GM23338 (cell line): ENCODE data around the gene ZFYVE28. TPM values are rescaled to one million over a fixed set of nuclear protein-coding genes. Genes with fewer than 3 reads are reported as not detected.

Experiments
- ATAC-seq: fragments of 200-7000 bp; cut with Tn5 transposase; 3 replicates; pipeline ENCODE4 v1.9.1; 2020
- DNase-seq: peaks from one replicate; pipeline ENCODE4 v3.0.0-alpha.2; 2015; ENCODE audit warnings: low spot score
- H2AFZ ChIP-seq: fragments of 200-600 bp; sonication (generic); 2 replicates; pipeline ENCODE4 v1.8.0; 2016; ENCODE audit warnings: antibody characterized with exemption, mild to moderate bottlenecking, moderate library complexity
- H3F3A ChIP-seq: fragments of 200-600 bp; sonication (generic); replicated peaks from 2 replicates; pipeline ENCODE4 v1.8.0; 2017; ENCODE audit warnings: antibody characterized with exemption, mixed run types, low read depth
- H3K27ac ChIP-seq: fragments of 200-600 bp; sonication (generic); 2 replicates; pipeline ENCODE4 v1.6.1; 2016; ENCODE audit warnings: low read depth
- H3K27me3 ChIP-seq: fragments of 200-600 bp; sonication (generic); 2 replicates; pipeline ENCODE4 v1.8.0; 2016; ENCODE audit warnings: mild to moderate bottlenecking, mixed run types, moderate library complexity; ENCODE audit not compliant: insufficient read depth
- H3K36me3 ChIP-seq: fragments of 200-600 bp; sonication (generic); 2 replicates; pipeline ENCODE4 v1.8.0; 2016; ENCODE audit warnings: mild to moderate bottlenecking; ENCODE audit not compliant: insufficient read depth
- H3K4me1 ChIP-seq: fragments of 200-600 bp; sonication (generic); 2 replicates; pipeline ENCODE4 v1.8.0; 2016; ENCODE audit warnings: mild to moderate bottlenecking, moderate library complexity; ENCODE audit not compliant: insufficient read depth
- H3K4me2 ChIP-seq: fragments of 200-600 bp; sonication (generic); 2 replicates; pipeline ENCODE4 v1.7.1; 2017; ENCODE audit warnings: mixed run types
- H3K4me3 ChIP-seq: fragments of 200-600 bp; sonication (generic); 2 replicates; pipeline ENCODE4 v1.6.1; 2016; ENCODE audit warnings: mixed run types
- H3K79me2 ChIP-seq: fragments of 200-600 bp; sonication (generic); replicated peaks from 2 replicates; pipeline ENCODE4 v1.8.0; 2017; ENCODE audit warnings: mild to moderate bottlenecking; ENCODE audit not compliant: insufficient read depth
- H3K9me2 ChIP-seq: fragments of 200-600 bp; sonication (generic); 2 replicates; pipeline ENCODE4 v1.8.0; 2017; ENCODE audit not compliant: insufficient read depth
- H4K20me1 ChIP-seq: fragments of 200-600 bp; sonication (generic); replicated peaks from 2 replicates; pipeline ENCODE4 v1.8.0; 2017; ENCODE audit warnings: mild to moderate bottlenecking; ENCODE audit not compliant: insufficient read depth
- H3K27ac Mint-ChIP-seq: 2 replicates; pipeline ENCODE4 v1.8.0; 2020; ENCODE audit warnings: inconsistent platforms, mild to moderate bottlenecking, moderate library complexity, mixed read lengths
- H3K27me3 Mint-ChIP-seq: 3 replicates; pipeline ENCODE4 v1.8.0; 2022; ENCODE audit warnings: low read depth, mild to moderate bottlenecking, moderate library complexity, mixed read lengths, inconsistent platforms; ENCODE audit not compliant: insufficient read depth, poor library complexity
- H3K36me3 Mint-ChIP-seq: 3 replicates; pipeline ENCODE4 v1.8.0; 2021; ENCODE audit warnings: low read depth, mild to moderate bottlenecking, inconsistent platforms, moderate library complexity, mixed read lengths
- H3K4me1 Mint-ChIP-seq: 3 replicates; pipeline ENCODE4 v1.8.0; 2020; ENCODE audit warnings: mild to moderate bottlenecking, inconsistent platforms, mixed read lengths
- H3K4me3 Mint-ChIP-seq: 3 replicates; pipeline ENCODE4 v1.8.0; 2021; ENCODE audit warnings: moderate library complexity, mild to moderate bottlenecking, inconsistent platforms, mixed read lengths
- H3K9me3 Mint-ChIP-seq: 3 replicates; pipeline ENCODE4 v1.8.0; 2020; ENCODE audit warnings: moderate library complexity, mild to moderate bottlenecking, inconsistent platforms, mixed read lengths
- CREB1 ChIP-seq: fragments of 250-450 bp; sonication (Bioruptor Pico); IDR thresholded peaks from 2 replicates; pipeline ENCODE4 v1.5.0; 2020; ENCODE audit warnings: low read depth, mild to moderate bottlenecking, moderate library complexity
- EZH2 ChIP-seq: fragments of 200-600 bp; sonication (generic); IDR thresholded peaks from one replicate; pipeline ENCODE4 v1.8.0; 2017; ENCODE audit warnings: antibody characterized with exemption, mild to moderate bottlenecking, low read depth; ENCODE audit not compliant: unreplicated experiment
- EZH2phosphoT487 ChIP-seq: fragments of 200-600 bp; sonication (generic); IDR thresholded peaks from one replicate; pipeline ENCODE4 v1.8.1; 2018; ENCODE audit warnings: antibody characterized with exemption; ENCODE audit not compliant: unreplicated experiment
- JUNB ChIP-seq: IDR thresholded peaks from one replicate; pipeline ENCODE4 v1.6.1; 2016; ENCODE audit warnings: antibody characterized with exemption; ENCODE audit not compliant: unreplicated experiment
- NANOG ChIP-seq: IDR thresholded peaks from 2 replicates; pipeline ENCODE4 v1.6.1; 2016; ENCODE audit warnings: antibody characterized with exemption, borderline replicate concordance
- POLR2AphosphoS5 ChIP-seq: IDR thresholded peaks from 2 replicates; pipeline ENCODE4 v1.6.1; 2016; ENCODE audit warnings: antibody characterized with exemption, low read depth
- STAT1 ChIP-seq: IDR thresholded peaks from one replicate; pipeline ENCODE4 v1.6.1; 2016; ENCODE audit warnings: antibody characterized with exemption; ENCODE audit not compliant: unreplicated experiment
- ZNF114 ChIP-seq: fragments of 250-450 bp; sonication (Bioruptor Pico); IDR thresholded peaks from 2 replicates; pipeline ENCODE4 v1.5.0; 2020; ENCODE audit warnings: mild to moderate bottlenecking, moderate library complexity
- ZNF331 ChIP-seq: fragments of 250-450 bp; sonication (Bioruptor Pico); IDR thresholded peaks from 2 replicates; pipeline ENCODE4 v1.5.0; 2020; ENCODE audit warnings: low read depth, mild to moderate bottlenecking, moderate library complexity
- polyA plus RNA-seq: library from polyadenylated mRNA; unstranded; fragments of >200 nt; fragmentation: Nextera tagmentation; extraction: Ambion mirVana; gene quantifications from 2 replicates; pipeline ENCODE4 v1.2.1, GENCODE V29; 2016
- total RNA-seq: library from RNA; depleted of rRNA; stranded (reverse); fragments of >200 nt; shearing (Covaris generic); gene quantifications from 2 replicates; pipeline ENCODE4 v1.2.3, GENCODE V29; 2014
- TF ChIP-seq, protein P1 (sequence below), 2 experiments: fragments of 200-600 bp in 1 of 2; sonication (generic) in 1 of 2; conservative IDR thresholded peaks; 2 replicates each; pipeline versions ENCODE4 v1.5.1 to v1.6.1; 2016 to 2017; ENCODE audit warnings: antibody characterized with exemption in 2 of 2, low read depth in 2 of 2, mild to moderate bottlenecking in 2 of 2, moderate library complexity in 1 of 2
- TF ChIP-seq, protein P2 (sequence below): IDR thresholded peaks from one replicate; pipeline ENCODE4 v1.6.1; 2018; ENCODE audit warnings: antibody characterized with exemption; ENCODE audit not compliant: unreplicated experiment
- TF ChIP-seq, protein P3 (sequence below): IDR thresholded peaks from 2 replicates; pipeline ENCODE4 v1.6.1; 2016; ENCODE audit warnings: antibody characterized with exemption

Gene ZFYVE28
- total and polyA plus RNA-seq, 2 experiments from 2014 or later = 2.6 to 4.6 TPM

DNA sequence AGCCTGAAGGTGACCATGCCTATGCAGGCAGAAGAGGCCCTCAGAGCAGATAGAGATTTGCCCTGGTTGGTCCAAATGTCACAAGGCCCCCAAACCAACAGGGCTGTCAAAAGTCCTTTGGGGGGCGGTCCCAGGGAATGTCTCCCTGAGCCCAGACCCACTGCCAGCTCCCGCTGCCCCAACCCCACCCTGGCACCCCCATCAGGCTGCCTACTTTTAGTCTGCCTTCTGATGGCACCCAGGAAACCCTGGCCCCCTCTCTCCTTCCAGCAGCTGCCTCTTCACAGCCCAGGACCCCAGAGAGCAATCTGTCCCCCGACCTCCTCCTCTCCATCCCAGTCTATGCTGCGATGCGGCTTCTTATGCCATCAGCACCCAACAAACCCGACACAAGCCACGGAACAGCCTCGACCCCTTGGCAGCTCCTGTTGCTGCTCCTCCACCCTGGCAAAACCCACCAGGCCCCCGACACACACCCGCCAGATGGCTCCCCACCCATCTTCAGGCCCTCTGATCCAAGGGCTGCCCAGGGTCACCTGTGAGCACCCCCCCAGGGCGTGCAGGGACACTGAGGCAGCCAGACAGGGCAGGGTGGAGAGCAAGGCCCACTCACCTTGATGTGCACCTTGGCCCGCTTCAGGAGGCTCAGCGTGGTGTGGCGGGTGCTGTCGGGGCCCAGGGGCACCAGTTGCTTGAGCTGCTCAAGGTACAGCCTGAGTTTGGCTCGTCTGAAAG lies 166.5 kb downstream of the ZFYVE28 start:
- H3K27ac Mint-ChIP-seq = no peak overlapping the region
- H3K27me3 Mint-ChIP-seq = peaks cover 3% of the 10 kb centered on the region
- no peak for DNase-seq
- H3K27ac ChIP-seq = no peak overlapping the region
- H3F3A ChIP-seq = no peaks in the 10 kb centered on the region
- H3K9me3 Mint-ChIP-seq = no peaks in the 10 kb centered on the region
- no peaks in the 10 kb centered on the region for H3K36me3 ChIP-seq
- no peak for ATAC-seq
- H3K27me3 ChIP-seq = no peaks in the 10 kb centered on the region
- TF ChIP-seq CREB1 (CRISPR knock-in tag) = no peak
- no peak for TF ChIP-seq POLR2AphosphoS5
- TF ChIP-seq, protein P1, sequence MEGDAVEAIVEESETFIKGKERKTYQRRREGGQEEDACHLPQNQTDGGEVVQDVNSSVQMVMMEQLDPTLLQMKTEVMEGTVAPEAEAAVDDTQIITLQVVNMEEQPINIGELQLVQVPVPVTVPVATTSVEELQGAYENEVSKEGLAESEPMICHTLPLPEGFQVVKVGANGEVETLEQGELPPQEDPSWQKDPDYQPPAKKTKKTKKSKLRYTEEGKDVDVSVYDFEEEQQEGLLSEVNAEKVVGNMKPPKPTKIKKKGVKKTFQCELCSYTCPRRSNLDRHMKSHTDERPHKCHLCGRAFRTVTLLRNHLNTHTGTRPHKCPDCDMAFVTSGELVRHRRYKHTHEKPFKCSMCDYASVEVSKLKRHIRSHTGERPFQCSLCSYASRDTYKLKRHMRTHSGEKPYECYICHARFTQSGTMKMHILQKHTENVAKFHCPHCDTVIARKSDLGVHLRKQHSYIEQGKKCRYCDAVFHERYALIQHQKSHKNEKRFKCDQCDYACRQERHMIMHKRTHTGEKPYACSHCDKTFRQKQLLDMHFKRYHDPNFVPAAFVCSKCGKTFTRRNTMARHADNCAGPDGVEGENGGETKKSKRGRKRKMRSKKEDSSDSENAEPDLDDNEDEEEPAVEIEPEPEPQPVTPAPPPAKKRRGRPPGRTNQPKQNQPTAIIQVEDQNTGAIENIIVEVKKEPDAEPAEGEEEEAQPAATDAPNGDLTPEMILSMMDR (conservative IDR thresholded peaks at IDR 0.05; ENCODE audit: low read depth in 2 of 2) = no peak
- TF ChIP-seq ZNF114 (CRISPR knock-in tag) = no peak
- no peak for TF ChIP-seq JUNB
- TF ChIP-seq EZH2 = no peak
- no peak for TF ChIP-seq NANOG
- no peak for TF ChIP-seq EZH2phosphoT487
- TF ChIP-seq, protein P2, sequence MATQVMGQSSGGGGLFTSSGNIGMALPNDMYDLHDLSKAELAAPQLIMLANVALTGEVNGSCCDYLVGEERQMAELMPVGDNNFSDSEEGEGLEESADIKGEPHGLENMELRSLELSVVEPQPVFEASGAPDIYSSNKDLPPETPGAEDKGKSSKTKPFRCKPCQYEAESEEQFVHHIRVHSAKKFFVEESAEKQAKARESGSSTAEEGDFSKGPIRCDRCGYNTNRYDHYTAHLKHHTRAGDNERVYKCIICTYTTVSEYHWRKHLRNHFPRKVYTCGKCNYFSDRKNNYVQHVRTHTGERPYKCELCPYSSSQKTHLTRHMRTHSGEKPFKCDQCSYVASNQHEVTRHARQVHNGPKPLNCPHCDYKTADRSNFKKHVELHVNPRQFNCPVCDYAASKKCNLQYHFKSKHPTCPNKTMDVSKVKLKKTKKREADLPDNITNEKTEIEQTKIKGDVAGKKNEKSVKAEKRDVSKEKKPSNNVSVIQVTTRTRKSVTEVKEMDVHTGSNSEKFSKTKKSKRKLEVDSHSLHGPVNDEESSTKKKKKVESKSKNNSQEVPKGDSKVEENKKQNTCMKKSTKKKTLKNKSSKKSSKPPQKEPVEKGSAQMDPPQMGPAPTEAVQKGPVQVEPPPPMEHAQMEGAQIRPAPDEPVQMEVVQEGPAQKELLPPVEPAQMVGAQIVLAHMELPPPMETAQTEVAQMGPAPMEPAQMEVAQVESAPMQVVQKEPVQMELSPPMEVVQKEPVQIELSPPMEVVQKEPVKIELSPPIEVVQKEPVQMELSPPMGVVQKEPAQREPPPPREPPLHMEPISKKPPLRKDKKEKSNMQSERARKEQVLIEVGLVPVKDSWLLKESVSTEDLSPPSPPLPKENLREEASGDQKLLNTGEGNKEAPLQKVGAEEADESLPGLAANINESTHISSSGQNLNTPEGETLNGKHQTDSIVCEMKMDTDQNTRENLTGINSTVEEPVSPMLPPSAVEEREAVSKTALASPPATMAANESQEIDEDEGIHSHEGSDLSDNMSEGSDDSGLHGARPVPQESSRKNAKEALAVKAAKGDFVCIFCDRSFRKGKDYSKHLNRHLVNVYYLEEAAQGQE = no peak
- no peak for TF ChIP-seq ZNF331
- TF ChIP-seq, protein P3, sequence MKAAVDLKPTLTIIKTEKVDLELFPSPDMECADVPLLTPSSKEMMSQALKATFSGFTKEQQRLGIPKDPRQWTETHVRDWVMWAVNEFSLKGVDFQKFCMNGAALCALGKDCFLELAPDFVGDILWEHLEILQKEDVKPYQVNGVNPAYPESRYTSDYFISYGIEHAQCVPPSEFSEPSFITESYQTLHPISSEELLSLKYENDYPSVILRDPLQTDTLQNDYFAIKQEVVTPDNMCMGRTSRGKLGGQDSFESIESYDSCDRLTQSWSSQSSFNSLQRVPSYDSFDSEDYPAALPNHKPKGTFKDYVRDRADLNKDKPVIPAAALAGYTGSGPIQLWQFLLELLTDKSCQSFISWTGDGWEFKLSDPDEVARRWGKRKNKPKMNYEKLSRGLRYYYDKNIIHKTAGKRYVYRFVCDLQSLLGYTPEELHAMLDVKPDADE = no peak
- TF ChIP-seq STAT1 = no peak
- H3K4me1 Mint-ChIP-seq = peaks cover 15% of the 10 kb centered on the region
- no peaks in the 10 kb centered on the region; the same call in 2 of the 3 replicates for H3K36me3 Mint-ChIP-seq
- peaks cover 5% of the 10 kb centered on the region; the same call in 1 of the 2 replicates for H3K4me1 ChIP-seq
- no peak overlapping the region for H3K4me2 ChIP-seq
- H3K4me3 Mint-ChIP-seq = no peak overlapping the region
- no peaks in the 10 kb centered on the region for H4K20me1 ChIP-seq
- H3K79me2 ChIP-seq = no peaks in the 10 kb centered on the region
- no peak overlapping the region for H2AFZ ChIP-seq
- H3K4me3 ChIP-seq = no peak overlapping the region
- no peaks in the 10 kb centered on the region for H3K9me2 ChIP-seq
